Retinal pigment epithelial cell (primary cell): ENCODE results near the gene PTPRN2.

Source experiments
- DNase-seq: peaks from one replicate; pipeline ENCODE4 v3.0.0-alpha.2; 2010; ENCODE audit warnings: low read depth
- H3K4me3 ChIP-seq: 2 replicates; pipeline ENCODE4 v1.5.1; 2011; ENCODE audit warnings: mild to moderate bottlenecking, low read length, control low read depth, moderate library complexity
- TF ChIP-seq, protein P1 (sequence below): conservative IDR thresholded peaks from 2 replicates; pipeline ENCODE4 v1.5.1; 2011; ENCODE audit warnings: low read depth, low read length, control low read depth, inconsistent platforms

The PTPRN2 gene

DNA sequence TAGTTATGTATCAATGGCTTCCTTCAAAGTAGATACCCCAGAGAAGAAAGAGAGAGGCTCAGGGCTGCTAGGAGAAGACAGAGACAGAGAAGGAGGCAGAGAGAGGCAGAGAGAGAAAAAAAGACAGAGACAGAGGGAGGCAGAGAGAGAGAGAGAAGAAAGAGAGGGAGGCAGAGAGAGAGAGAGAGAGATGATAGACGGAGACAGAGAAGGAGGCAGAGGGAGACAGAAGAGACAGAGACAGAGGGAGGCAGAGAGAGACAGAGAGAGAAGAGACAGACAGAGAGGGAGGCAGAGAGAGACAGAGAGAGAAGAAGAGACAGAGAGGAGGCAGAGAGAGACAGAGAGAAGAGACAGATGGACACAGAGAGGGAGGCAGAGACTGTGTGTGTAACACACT is 1062.9 kb downstream of the PTPRN2 start:
- H3K4me3 ChIP-seq: no peak overlapping the region
- no peak for DNase-seq
- TF ChIP-seq, protein P1, sequence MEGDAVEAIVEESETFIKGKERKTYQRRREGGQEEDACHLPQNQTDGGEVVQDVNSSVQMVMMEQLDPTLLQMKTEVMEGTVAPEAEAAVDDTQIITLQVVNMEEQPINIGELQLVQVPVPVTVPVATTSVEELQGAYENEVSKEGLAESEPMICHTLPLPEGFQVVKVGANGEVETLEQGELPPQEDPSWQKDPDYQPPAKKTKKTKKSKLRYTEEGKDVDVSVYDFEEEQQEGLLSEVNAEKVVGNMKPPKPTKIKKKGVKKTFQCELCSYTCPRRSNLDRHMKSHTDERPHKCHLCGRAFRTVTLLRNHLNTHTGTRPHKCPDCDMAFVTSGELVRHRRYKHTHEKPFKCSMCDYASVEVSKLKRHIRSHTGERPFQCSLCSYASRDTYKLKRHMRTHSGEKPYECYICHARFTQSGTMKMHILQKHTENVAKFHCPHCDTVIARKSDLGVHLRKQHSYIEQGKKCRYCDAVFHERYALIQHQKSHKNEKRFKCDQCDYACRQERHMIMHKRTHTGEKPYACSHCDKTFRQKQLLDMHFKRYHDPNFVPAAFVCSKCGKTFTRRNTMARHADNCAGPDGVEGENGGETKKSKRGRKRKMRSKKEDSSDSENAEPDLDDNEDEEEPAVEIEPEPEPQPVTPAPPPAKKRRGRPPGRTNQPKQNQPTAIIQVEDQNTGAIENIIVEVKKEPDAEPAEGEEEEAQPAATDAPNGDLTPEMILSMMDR: no peak

GRCh38 chr7:157523766-157524421 is 1063.7 kb downstream of the PTPRN2 start:
- no peak for DNase-seq
- no peak overlapping the region for H3K4me3 ChIP-seq
- TF ChIP-seq, protein P1: no peak

- TF ChIP-seq, protein P1: no peak
- no peak overlapping the region for H3K4me3 ChIP-seq
- DNase-seq: no peak
Observed at GRCh38 chr7:157523371-157523765, 1064.3 kb downstream of the PTPRN2 start.

DNA sequence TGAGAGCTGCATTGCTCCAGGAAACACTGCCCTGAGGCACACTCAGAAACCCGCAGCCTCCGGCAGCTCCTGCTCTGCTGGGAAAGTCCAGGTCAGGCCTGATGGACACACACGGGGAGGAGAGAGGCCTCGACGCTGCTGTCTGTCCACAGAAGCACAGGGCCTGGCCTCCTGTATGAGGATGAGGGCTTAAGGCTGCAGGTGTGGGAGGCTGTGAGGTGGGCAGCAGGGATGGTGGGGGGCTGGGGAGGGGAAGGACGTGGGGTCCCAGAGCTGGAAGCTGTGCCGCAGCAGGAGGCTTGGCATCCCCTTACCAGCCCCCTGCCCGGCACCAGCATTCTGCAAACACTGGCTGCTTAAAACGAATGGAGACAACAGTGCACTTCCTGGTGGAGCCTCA is 1064.7 kb downstream of the PTPRN2 start:
- TF ChIP-seq, protein P1: no peak
- no peak for DNase-seq
- no peak overlapping the region for H3K4me3 ChIP-seq

DNA sequence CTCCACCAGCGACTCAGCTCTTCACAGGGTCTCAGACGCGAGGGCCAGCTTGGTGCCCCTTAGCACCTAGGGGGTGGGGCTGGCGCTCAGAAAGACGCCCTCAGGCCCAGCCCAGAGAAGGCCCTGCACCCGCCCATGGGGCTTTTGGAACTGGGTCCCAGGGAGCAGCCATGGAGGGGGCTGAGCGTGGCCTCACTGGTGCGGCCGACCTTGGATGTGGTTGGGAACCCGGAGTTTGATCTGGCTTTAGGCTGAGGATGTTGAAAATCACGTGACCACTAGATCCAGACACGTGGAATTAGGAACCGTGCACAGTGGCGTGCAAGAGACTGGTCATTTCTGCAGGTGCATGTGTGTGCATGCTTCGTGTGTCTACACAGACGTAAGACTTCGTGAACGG is 1065.4 kb downstream of the PTPRN2 start:
- no peak for DNase-seq
- no peak overlapping the region for H3K4me3 ChIP-seq
- TF ChIP-seq, protein P1: no peak

GRCh38 chr7:157521752-157522151 is 1065.9 kb downstream of the PTPRN2 start:
- DNase-seq: no peak
- H3K4me3 ChIP-seq: no peak overlapping the region
- TF ChIP-seq, protein P1: no peak

GRCh38 chr7:157521061-157521731 is 1066.4 kb downstream of the PTPRN2 start:
- TF ChIP-seq, protein P1: no peak
- no peak for DNase-seq
- H3K4me3 ChIP-seq: no peak overlapping the region
